Liver (tissue), 3 donors: Measurements from ENCODE around the gene DOC2B.

ENCODE experiments used
- CTCF ChIP-seq: fragments of 150-350 bp; IDR thresholded peaks from 2 replicates; pipeline ENCODE4 v1.5.1; 2017; ENCODE audit warnings: improper control_type of control experiment, low read depth, low read length; ENCODE audit not compliant: missing input control
- EGR1 ChIP-seq, 2 donors: IDR thresholded peaks; 2 replicates each; pipeline ENCODE4 v1.6.1; 2016 to 2018; ENCODE audit warnings: antibody characterized with exemption in 2 of 2, low read depth in 2 of 2
- JUND ChIP-seq, 2 donors: IDR thresholded peaks; 2 replicates each; pipeline ENCODE4 v1.6.1; 2016; ENCODE audit warnings: antibody characterized with exemption in 2 of 2
- MAX ChIP-seq: IDR thresholded peaks from 2 replicates; pipeline ENCODE4 v1.6.1; 2016; ENCODE audit warnings: antibody characterized with exemption
- RAD21 ChIP-seq, 2 donors: IDR thresholded peaks; 2 replicates each; pipeline ENCODE4 v1.6.1; 2016; ENCODE audit warnings: antibody characterized with exemption in 2 of 2, mild to moderate bottlenecking in 2 of 2
- REST ChIP-seq: IDR thresholded peaks from 2 replicates; pipeline ENCODE4 v1.6.1; 2016; ENCODE audit warnings: antibody characterized with exemption, mild to moderate bottlenecking
- RXRA ChIP-seq, 2 donors: IDR thresholded peaks; 2 replicates each; pipeline ENCODE4 v1.6.1; 2017 to 2018; ENCODE audit warnings: antibody characterized with exemption in 2 of 2, mild to moderate bottlenecking in 1 of 2
- SP1 ChIP-seq: IDR thresholded peaks from 2 replicates; pipeline ENCODE4 v1.6.1; 2018; ENCODE audit warnings: antibody characterized with exemption, mild to moderate bottlenecking
- TAF1 ChIP-seq: conservative IDR thresholded peaks from 2 replicates; pipeline ENCODE4 v1.6.1; 2016; ENCODE audit warnings: antibody characterized with exemption, mild to moderate bottlenecking
- YY1 ChIP-seq: IDR thresholded peaks from 2 replicates; pipeline ENCODE4 v1.6.1; 2016; ENCODE audit warnings: antibody characterized with exemption, mild to moderate bottlenecking
- ZBTB33 ChIP-seq: IDR thresholded peaks from 2 replicates; pipeline ENCODE4 v1.6.1; 2016; ENCODE audit warnings: antibody characterized with exemption
- donor health status: healthy.
- donor health status: healthy.

- no peak for TF ChIP-seq TAF1
- TF ChIP-seq ZBTB33 = no peak
- no peak for TF ChIP-seq CTCF
- TF ChIP-seq RXRA (IDR thresholded peaks at IDR 0.05) = no peak
- no peak for TF ChIP-seq YY1
- TF ChIP-seq EGR1 (IDR thresholded peaks at IDR 0.05; ENCODE audit: low read depth in 2 of 2) = no peak
- no peak for TF ChIP-seq REST
- no peak for TF ChIP-seq RAD21 (IDR thresholded peaks at IDR 0.05)
- no peak for TF ChIP-seq SP1
- no peak for TF ChIP-seq MAX
- no peak for TF ChIP-seq JUND (IDR thresholded peaks at IDR 0.05)
Measured at GRCh38 chr17:179781-180380, 1.6 kb downstream of the DOC2B start.
